H1 (cell line): ENCODE results near the gene DEDD2. TPM values are rescaled to one million over a fixed set of nuclear protein-coding genes. Genes with fewer than 3 reads are reported as not detected.

Experiments used
- ATF3 ChIP-seq: IDR thresholded peaks from 2 replicates; pipeline ENCODE4 v1.6.1; 2011; ENCODE audit warnings: low read depth, mild to moderate bottlenecking, low read length; ENCODE audit not compliant: insufficient read depth
- CEBPB ChIP-seq: IDR thresholded peaks from 2 replicates; pipeline ENCODE4 v1.6.1; 2012; ENCODE audit warnings: low read depth, low read length
- EZH2 ChIP-seq: fragments of 200-600 bp; sonication (generic); IDR thresholded peaks from 2 replicates; pipeline ENCODE4 v1.7.1; 2012; ENCODE audit warnings: low read depth, mild to moderate bottlenecking, moderate library complexity, low read length, inconsistent platforms; ENCODE audit not compliant: severe bottlenecking
- GTF2F1 ChIP-seq: IDR thresholded peaks from 2 replicates; pipeline ENCODE4 v1.6.1; 2012; ENCODE audit warnings: low read depth, low read length, improper control_type of control experiment, borderline replicate concordance
- JUND ChIP-seq: IDR thresholded peaks from 2 replicates; pipeline ENCODE4 v1.6.1; 2011; ENCODE audit warnings: mild to moderate bottlenecking, improper control_type of control experiment, low read length
- KDM4A ChIP-seq: IDR thresholded peaks from one replicate; pipeline ENCODE4 v1.7.1; 2012; ENCODE audit warnings: low read depth, mild to moderate bottlenecking, moderate library complexity, low read length, inconsistent platforms; ENCODE audit not compliant: severe bottlenecking
- KDM5A ChIP-seq: fragments of 200-600 bp; IDR thresholded peaks from 2 replicates; pipeline ENCODE4 v1.7.1; 2012; ENCODE audit warnings: mild to moderate bottlenecking, low read length, inconsistent platforms, mixed read lengths
- MAX ChIP-seq: IDR thresholded peaks from 2 replicates; pipeline ENCODE4 v1.6.1; 2012; ENCODE audit warnings: inconsistent platforms
- PHF8 ChIP-seq: fragments of 200-600 bp; sonication (generic); conservative IDR thresholded peaks from 2 replicates; pipeline ENCODE4 v1.7.1; 2012; ENCODE audit warnings: low read depth, mild to moderate bottlenecking, inconsistent platforms, low read length, moderate library complexity
- RAD21 ChIP-seq, 2 experiments: IDR thresholded peaks in 1 of 2; conservative IDR thresholded peaks in 1 of 2; 2 replicates each; pipeline ENCODE4 v1.6.1; 2011; ENCODE audit warnings: low read depth in 2 of 2, low read length in 2 of 2, improper control_type of control experiment in 1 of 2, inconsistent platforms in 1 of 2, mild to moderate bottlenecking in 1 of 2, moderate library complexity in 1 of 2
- RBBP5 ChIP-seq: IDR thresholded peaks from 2 replicates; pipeline ENCODE4 v1.7.1; 2012; ENCODE audit warnings: low read depth, mild to moderate bottlenecking, inconsistent platforms, low read length, moderate library complexity, borderline replicate concordance
- RNF2 ChIP-seq: fragments of 200-900, 300-1000 bp; sonication (generic); IDR thresholded peaks from 2 replicates; pipeline ENCODE4 v1.7.1; 2016; ENCODE audit warnings: borderline replicate concordance, low read depth, mild to moderate bottlenecking, antibody characterized with exemption, low read length; ENCODE audit not compliant: poor library complexity, severe bottlenecking; ENCODE audit errors: missing control alignments
- SUZ12 ChIP-seq: fragments of 200-600 bp; sonication (generic); IDR thresholded peaks from 2 replicates; pipeline ENCODE4 v1.6.1; 2012; ENCODE audit warnings: mild to moderate bottlenecking, inconsistent platforms, low read length, moderate library complexity, mixed read lengths
- TAF1 ChIP-seq: IDR thresholded peaks from 2 replicates; pipeline ENCODE4 v1.6.1; 2011; ENCODE audit warnings: mild to moderate bottlenecking, low read depth, low read length
- ZNF274 ChIP-seq: IDR thresholded peaks from 2 replicates; pipeline ENCODE4 v1.7.0; 2012; ENCODE audit warnings: low read length, borderline replicate concordance; ENCODE audit errors: extremely low read depth
- polyA plus RNA-seq, 7 experiments: library from polyadenylated mRNA; depleted of rRNA in 3 of 7; stranded (reverse) in 5 of 7; unstranded in 2 of 7; fragments of >200 nt in 5 of 7; fragments of 200-250 nt in 2 of 7; gene quantifications; 1 replicate in 5 of 7; 2 replicates in 1 of 7; 4 replicates in 1 of 7; pipeline versions ENCODE4 v1.2.1 to v1.2.3, GENCODE V29; 2011 to 2013; ENCODE audit warnings: missing spikeins in 2 of 7, mixed read lengths in 2 of 7
- total RNA-seq: library from RNA; stranded (reverse); fragmentation: NEBNext Ultra II Directional; extraction: Animal tissue kit (Norgen Biotek cat#: 25700); gene quantifications from 2 replicates; pipeline ENCODE4 v1.2.1, GENCODE V29; 2021
- TF ChIP-seq, protein P1 (sequence below), 3 experiments: IDR thresholded peaks; 1 replicate in 2 of 3; 2 replicates in 1 of 3; pipeline versions ENCODE4 v1.5.1 to v1.6.1; 2011; ENCODE audit warnings: low read length in 3 of 3, mild to moderate bottlenecking in 3 of 3, inconsistent platforms in 2 of 3, low read depth in 1 of 3, moderate library complexity in 1 of 3; ENCODE audit not compliant: insufficient read depth in 1 of 3; ENCODE audit errors: control extremely low read depth in 1 of 3
- TF ChIP-seq, protein P2 (sequence below): IDR thresholded peaks from 2 replicates; pipeline ENCODE4 v1.6.1; 2011; ENCODE audit warnings: low read length, improper control_type of control experiment

The DEDD2 gene
- total and polyA plus RNA-seq, 2 of the 8 experiments (the other 6 are each of a cell fraction or from before 2014, with no cell fraction given): 37.8 to 65.0 TPM

DNA sequence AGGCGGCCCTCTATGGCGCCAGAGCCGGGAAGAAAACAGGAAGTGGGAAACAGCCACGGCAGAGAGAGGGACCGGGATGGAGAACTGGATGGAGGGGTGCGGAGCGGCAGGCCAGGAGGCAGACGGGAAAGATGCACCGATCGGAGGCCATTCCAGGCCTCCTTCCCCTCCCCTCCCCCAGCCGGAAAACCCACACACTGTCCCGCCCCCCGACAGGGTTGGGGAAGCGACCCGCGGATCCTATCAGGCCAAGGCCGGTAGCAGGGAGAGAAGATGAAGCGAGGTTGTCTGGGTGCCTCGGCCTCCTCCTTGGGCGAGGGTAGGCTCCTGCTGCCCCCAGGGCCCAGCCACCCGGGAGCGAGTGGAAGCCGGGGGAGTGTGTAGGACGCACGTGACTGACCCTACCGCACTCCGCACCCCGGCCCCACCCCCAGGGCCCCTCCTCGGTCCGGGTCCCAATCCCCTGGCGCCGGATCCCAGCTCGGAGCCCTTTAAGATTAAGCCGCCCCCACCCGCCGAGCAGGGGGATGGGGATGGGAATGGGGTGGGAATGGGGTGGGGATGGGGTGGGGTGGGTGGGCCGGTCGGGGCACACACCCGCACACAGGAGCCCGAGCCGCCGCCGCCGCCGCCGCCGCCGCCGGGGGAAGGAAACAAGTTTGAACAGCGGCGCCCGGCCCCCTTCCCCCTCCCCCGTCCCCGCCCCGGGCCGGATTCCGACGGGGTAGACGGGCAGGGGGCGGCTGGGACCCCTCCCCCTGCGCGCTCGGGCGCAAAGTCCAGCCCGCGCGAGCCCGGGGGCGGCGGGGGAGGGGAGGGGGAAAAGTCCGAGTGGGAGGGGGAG, 36.0 kb upstream of the DEDD2 start (continued):
- no peak for TF ChIP-seq RNF2
- TF ChIP-seq ZNF274: no peak
- no peak for TF ChIP-seq KDM4A
- no peak for TF ChIP-seq RAD21 (IDR thresholded peaks at IDR 0.05 in 1 of 2, conservative IDR thresholded peaks at IDR 0.05 in 1 of 2; ENCODE audit: low read depth in 2 of 2, low read length in 2 of 2)
- no peak for TF ChIP-seq JUND
- no peak for TF ChIP-seq EZH2
- no peak for TF ChIP-seq GTF2F1
- TF ChIP-seq RBBP5: peak; percentile 46; the same call in 1 of the 2 replicates
- TF ChIP-seq ATF3: no peak
- peak; percentile 7; the same call in 1 of the 2 replicates for TF ChIP-seq MAX
- TF ChIP-seq, protein P1, sequence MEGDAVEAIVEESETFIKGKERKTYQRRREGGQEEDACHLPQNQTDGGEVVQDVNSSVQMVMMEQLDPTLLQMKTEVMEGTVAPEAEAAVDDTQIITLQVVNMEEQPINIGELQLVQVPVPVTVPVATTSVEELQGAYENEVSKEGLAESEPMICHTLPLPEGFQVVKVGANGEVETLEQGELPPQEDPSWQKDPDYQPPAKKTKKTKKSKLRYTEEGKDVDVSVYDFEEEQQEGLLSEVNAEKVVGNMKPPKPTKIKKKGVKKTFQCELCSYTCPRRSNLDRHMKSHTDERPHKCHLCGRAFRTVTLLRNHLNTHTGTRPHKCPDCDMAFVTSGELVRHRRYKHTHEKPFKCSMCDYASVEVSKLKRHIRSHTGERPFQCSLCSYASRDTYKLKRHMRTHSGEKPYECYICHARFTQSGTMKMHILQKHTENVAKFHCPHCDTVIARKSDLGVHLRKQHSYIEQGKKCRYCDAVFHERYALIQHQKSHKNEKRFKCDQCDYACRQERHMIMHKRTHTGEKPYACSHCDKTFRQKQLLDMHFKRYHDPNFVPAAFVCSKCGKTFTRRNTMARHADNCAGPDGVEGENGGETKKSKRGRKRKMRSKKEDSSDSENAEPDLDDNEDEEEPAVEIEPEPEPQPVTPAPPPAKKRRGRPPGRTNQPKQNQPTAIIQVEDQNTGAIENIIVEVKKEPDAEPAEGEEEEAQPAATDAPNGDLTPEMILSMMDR (IDR thresholded peaks at IDR 0.05; ENCODE audit: control extremely low read depth in 1 of 3, insufficient read depth in 1 of 3, low read depth in 1 of 3, low read length in 3 of 3): no peak
- TF ChIP-seq SUZ12: no peak
- TF ChIP-seq TAF1: 0 out of 2 replicates have a peak, but pooled peaks have one; percentile 54
- TF ChIP-seq PHF8: peak; percentile 34; the same call in 1 of the 2 replicates
- TF ChIP-seq KDM5A: no peak
- TF ChIP-seq CEBPB: no peak
- TF ChIP-seq, protein P2, sequence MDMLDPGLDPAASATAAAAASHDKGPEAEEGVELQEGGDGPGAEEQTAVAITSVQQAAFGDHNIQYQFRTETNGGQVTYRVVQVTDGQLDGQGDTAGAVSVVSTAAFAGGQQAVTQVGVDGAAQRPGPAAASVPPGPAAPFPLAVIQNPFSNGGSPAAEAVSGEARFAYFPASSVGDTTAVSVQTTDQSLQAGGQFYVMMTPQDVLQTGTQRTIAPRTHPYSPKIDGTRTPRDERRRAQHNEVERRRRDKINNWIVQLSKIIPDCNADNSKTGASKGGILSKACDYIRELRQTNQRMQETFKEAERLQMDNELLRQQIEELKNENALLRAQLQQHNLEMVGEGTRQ: peak; percentile 27; the same call in 1 of the 2 replicates
